Astrocyte of the cerebellum (primary cell): Measurements from ENCODE around the gene PLAU.

ENCODE experiments used
- DNase-seq: peaks from one replicate; pipeline ENCODE4 v3.0.0-alpha.2; 2011; ENCODE audit warnings: low read depth
- H3K4me3 ChIP-seq: 2 replicates; pipeline ENCODE4 v1.5.1; 2011; ENCODE audit warnings: mild to moderate bottlenecking, low read depth, low read length, moderate library complexity
- in situ Hi-C: cut with HindIII; loops from 2 replicates; pipeline ENCODE4 v1.10.0; 2017; ENCODE audit warnings: low sequenced_read_pairs
- TF ChIP-seq, protein P1 (sequence below): IDR thresholded peaks from 2 replicates; pipeline ENCODE4 v1.5.1; 2012; ENCODE audit warnings: low read length, low read depth, moderate library complexity, mild to moderate bottlenecking; ENCODE audit errors: missing control alignments

The PLAU gene

GRCh38 chr10:73940634-73941221 is 29.8 kb downstream of the PLAU start:
- no peak overlapping the region for H3K4me3 ChIP-seq
- TF ChIP-seq, protein P1, sequence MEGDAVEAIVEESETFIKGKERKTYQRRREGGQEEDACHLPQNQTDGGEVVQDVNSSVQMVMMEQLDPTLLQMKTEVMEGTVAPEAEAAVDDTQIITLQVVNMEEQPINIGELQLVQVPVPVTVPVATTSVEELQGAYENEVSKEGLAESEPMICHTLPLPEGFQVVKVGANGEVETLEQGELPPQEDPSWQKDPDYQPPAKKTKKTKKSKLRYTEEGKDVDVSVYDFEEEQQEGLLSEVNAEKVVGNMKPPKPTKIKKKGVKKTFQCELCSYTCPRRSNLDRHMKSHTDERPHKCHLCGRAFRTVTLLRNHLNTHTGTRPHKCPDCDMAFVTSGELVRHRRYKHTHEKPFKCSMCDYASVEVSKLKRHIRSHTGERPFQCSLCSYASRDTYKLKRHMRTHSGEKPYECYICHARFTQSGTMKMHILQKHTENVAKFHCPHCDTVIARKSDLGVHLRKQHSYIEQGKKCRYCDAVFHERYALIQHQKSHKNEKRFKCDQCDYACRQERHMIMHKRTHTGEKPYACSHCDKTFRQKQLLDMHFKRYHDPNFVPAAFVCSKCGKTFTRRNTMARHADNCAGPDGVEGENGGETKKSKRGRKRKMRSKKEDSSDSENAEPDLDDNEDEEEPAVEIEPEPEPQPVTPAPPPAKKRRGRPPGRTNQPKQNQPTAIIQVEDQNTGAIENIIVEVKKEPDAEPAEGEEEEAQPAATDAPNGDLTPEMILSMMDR: peak; percentile 92
- in situ Hi-C loops: no loop called here

GRCh38 chr10:73941300-73941699 is 30.4 kb downstream of the PLAU start:
- TF ChIP-seq, protein P1: no peak
- in situ Hi-C loops: no loop called here
- no peak overlapping the region for H3K4me3 ChIP-seq
- no peak for DNase-seq

More at GRCh38 chr10:73940634-73941221, 29.8 kb downstream of the PLAU start:
- DNase-seq: no peak

DNA sequence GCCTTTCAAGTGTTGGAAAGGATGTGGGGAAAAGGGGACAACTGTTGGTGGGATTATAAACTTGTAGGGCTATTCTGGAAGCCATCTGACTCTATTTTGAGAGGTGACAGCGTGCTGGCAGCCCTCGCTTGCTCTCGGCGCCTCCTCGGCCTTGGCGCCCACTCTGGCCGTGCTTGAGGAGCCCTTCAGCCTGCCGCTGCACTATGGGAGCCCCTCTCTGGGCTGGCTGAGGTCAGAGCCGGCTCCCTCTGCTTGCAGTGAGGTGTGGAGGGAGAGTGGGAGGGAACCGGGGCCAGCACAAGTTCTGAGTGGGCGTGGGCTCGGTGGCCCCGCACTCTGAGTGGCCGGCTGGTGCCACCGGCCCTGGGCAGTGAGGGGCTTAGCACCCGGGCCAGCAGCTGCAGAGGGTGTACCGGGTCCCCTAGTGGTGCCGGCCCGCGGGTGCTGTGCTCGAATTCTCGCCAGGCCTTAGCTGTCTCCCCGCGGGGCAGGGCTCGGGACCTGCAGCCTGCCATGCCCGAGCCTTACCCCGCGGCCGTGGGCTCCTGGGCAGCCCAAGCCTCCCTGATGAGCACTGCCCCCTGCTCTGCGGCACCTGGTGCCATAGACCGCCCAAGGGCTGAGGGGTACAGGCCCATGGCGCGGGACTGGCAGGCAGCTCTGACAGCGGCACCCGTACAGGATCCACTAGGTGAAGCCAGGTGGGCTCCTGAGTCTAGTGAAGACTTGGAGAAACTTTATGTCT is 33.6 kb downstream of the PLAU start:
- TF ChIP-seq, protein P1: no peak
- no peak for DNase-seq
- in situ Hi-C loops: no loop called here
- H3K4me3 ChIP-seq: no peak overlapping the region

DNA sequence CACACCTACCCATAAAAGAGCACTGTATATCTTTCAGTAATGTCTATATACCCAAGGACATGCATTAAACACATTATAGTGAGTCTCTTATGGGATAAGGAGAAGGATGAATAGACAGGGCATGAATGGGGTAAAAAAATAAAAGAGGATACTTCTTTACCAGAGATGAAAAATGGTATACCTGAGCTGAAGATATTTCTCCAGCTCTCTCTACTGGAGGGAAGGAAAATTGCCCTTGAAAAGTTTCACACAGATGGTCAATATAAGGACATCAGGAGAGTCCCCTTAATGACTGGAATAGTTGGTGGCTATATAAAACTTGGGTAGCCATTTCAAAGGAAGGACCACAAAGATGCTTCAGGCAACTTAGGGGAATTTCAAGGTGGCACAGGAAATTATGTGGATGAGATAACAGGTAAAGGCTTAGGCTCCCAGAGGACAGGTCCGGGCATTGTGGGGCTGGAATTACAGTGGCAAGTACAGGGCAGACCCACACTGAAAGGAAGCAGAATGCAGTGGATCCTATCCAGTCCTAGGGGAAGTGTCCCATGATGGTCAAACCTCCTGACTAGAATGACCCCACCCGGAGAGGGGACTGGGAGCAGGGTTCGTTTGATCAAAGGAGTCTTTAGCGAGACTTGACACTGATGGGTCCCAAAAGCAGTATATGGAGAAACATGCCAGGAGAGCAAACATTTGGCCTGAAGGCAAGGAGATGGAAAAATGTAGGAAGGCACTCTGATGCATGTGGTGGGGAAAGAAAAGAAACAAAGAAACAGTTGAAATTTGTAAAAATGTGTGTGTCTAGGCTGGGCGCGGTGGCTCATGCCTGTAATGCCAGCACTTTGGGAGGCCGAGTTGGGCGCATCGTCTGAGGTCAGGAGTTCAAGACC is 35.6 kb downstream of the PLAU start:
- in situ Hi-C loops: no loop called here
- no peak for DNase-seq
- TF ChIP-seq, protein P1: no peak
- H3K4me3 ChIP-seq: no peak overlapping the region

GRCh38 chr10:73948947-73949633 is 38.2 kb downstream of the PLAU start:
- DNase-seq: no peak
- H3K4me3 ChIP-seq: no peak overlapping the region
- TF ChIP-seq, protein P1: no peak
- in situ Hi-C loops: no loop called here
